HG02571 (cell line): ENCODE results near the gene RGS7.
"Not testable (repeated sequence)": the region's sequence is repeated elsewhere in the genome, so short reads cannot be mapped to it uniquely, and the experiment has no call there.

Experiments
- ATAC-seq: cut with Tn5 transposase; IDR thresholded peaks from one replicate; pipeline ENCODE4 v1.9.1; 2021; ENCODE audit warnings: mild to moderate bottlenecking, moderate library complexity; ENCODE audit not compliant: unreplicated experiment

The RGS7 gene

GRCh38 chr1:240804475-240804874 lies 552.5 kb downstream of the RGS7 start:
- ATAC-seq = no peak

GRCh38 chr1:240803151-240803550 lies 553.9 kb downstream of the RGS7 start:
- no peak for ATAC-seq

- ATAC-seq = no peak
Observed at GRCh38 chr1:240802271-240802670, 554.7 kb downstream of the RGS7 start.

GRCh38 chr1:240801442-240801841 lies 555.6 kb downstream of the RGS7 start:
- no peak for ATAC-seq

- ATAC-seq = no peak
Observed at GRCh38 chr1:240800291-240800690, 556.7 kb downstream of the RGS7 start.

GRCh38 chr1:240797050-240797449 lies 560.0 kb downstream of the RGS7 start:
- ATAC-seq = no peak

GRCh38 chr1:240794046-240794843 lies 562.8 kb downstream of the RGS7 start:
- ATAC-seq = no peak

GRCh38 chr1:240792915-240793529 lies 564.0 kb downstream of the RGS7 start:
- no peak for ATAC-seq

- ATAC-seq = no peak
Observed at GRCh38 chr1:240790856-240791255, 566.1 kb downstream of the RGS7 start.

- no peak for ATAC-seq
Observed at GRCh38 chr1:240786880-240787279, 570.1 kb downstream of the RGS7 start.

- no peak for ATAC-seq
Observed at GRCh38 chr1:240784776-240785175, 572.2 kb downstream of the RGS7 start.

- not testable (repeated sequence) for ATAC-seq
Observed at GRCh38 chr1:240783728-240784137, 573.3 kb downstream of the RGS7 start.

GRCh38 chr1:240776237-240776636 lies 580.8 kb downstream of the RGS7 start:
- ATAC-seq = no peak

GRCh38 chr1:240772131-240772530 lies 584.9 kb downstream of the RGS7 start:
- ATAC-seq = no peak

GRCh38 chr1:240771450-240771849 lies 585.6 kb downstream of the RGS7 start:
- no peak for ATAC-seq

GRCh38 chr1:240768979-240769378 lies 588.0 kb downstream of the RGS7 start:
- no peak for ATAC-seq

- no peak for ATAC-seq
Observed at GRCh38 chr1:240766831-240767230, 590.2 kb downstream of the RGS7 start.

- ATAC-seq = no peak
Observed at GRCh38 chr1:240765732-240766363, 591.2 kb downstream of the RGS7 start.

- no peak for ATAC-seq
Observed at GRCh38 chr1:240763771-240764170, 593.2 kb downstream of the RGS7 start.

- ATAC-seq = not testable (repeated sequence)
Observed at GRCh38 chr1:240763095-240763494, 593.9 kb downstream of the RGS7 start.

- not testable (repeated sequence) for ATAC-seq
Observed at GRCh38 chr1:240762471-240762987, 594.5 kb downstream of the RGS7 start.

GRCh38 chr1:240758777-240759176 lies 598.2 kb downstream of the RGS7 start:
- ATAC-seq = not testable (repeated sequence)
